SH-SY5Y (cell line): ENCODE data around the gene TEAD3.

Source experiments
- GATA2 ChIP-seq: IDR thresholded peaks from 2 replicates; pipeline ENCODE4 v1.6.1; 2011; ENCODE audit warnings: mild to moderate bottlenecking, low read depth, low read length
- GATA3 ChIP-seq: IDR thresholded peaks from 2 replicates; pipeline ENCODE4 v1.6.1; 2011; ENCODE audit warnings: low read depth, mild to moderate bottlenecking, low read length, moderate library complexity

GRCh38 chr6:35494161-35494563 lies 2.7 kb downstream of the TEAD3 start:
- TF ChIP-seq GATA2 = no peak
- no peak for TF ChIP-seq GATA3
